LNCaP clone FGC (cell line): ENCODE measurements around the gene LRRFIP2.

Experiments
- DNase-seq: peaks from one replicate; pipeline ENCODE4 v3.0.0-alpha.2; 2011; ENCODE audit warnings: low read depth
- H3K4me3 ChIP-seq: 2 replicates; pipeline ENCODE4 v1.5.1; 2011; ENCODE audit warnings: mild to moderate bottlenecking, low read depth, low read length, control low read depth
- CTCF ChIP-seq: IDR thresholded peaks from 2 replicates; pipeline ENCODE4 v1.5.1; 2012; ENCODE audit warnings: mild to moderate bottlenecking; ENCODE audit not compliant: control insufficient read depth, insufficient read depth; ENCODE audit errors: extremely low read depth

The LRRFIP2 gene

GRCh38 chr3:37107846-37108245, 66.5 kb downstream of the LRRFIP2 start:
- H3K4me3 ChIP-seq = no peak overlapping the region
- no peak for DNase-seq
- no peak for TF ChIP-seq CTCF

GRCh38 chr3:37103103-37103808, 71.1 kb downstream of the LRRFIP2 start:
- H3K4me3 ChIP-seq = no peak overlapping the region
- no peak for DNase-seq
- no peak for TF ChIP-seq CTCF

DNA sequence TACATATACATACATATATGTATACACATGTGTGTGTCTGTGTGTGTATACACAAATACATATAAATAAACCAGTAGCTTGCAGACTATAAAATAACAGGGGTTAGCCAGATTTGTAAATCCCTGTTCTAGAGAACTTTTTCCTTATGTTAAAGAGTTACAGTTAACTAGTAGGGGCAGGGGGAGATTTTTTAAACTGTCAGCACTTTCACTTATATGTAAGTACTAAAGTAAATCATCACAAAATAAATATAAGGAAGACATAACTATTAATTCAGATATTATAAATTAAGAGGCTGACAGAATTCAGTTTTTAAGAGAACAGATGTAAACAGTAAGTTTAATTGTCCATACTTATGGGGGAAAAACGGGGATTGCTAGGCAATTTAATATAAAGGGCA, 74.0 kb downstream of the LRRFIP2 start:
- no peak for TF ChIP-seq CTCF
- DNase-seq = no peak
- H3K4me3 ChIP-seq = no peak overlapping the region

GRCh38 chr3:37099469-37099868, 74.9 kb downstream of the LRRFIP2 start:
- no peak for DNase-seq
- no peak for TF ChIP-seq CTCF
- H3K4me3 ChIP-seq = no peak overlapping the region

DNA sequence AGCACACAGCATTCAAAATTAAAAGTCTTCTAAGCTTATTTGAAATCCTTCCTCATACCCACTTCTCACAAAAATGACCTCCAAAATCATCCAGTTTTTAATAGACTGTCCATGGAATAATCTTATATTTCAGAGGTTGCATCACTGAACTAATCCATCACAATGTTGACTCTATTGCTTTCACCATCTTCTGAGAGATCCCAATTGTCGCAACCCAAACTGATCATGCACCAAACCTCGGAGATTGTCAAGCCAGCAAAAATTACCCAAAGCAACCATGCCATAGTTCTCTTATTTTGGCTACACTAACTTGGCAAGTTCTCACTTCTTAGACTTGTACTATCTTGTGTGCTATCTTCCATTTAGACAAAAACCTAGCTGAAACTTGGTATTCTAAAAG, 75.5 kb downstream of the LRRFIP2 start:
- DNase-seq = no peak
- H3K4me3 ChIP-seq = no peak overlapping the region
- TF ChIP-seq CTCF = no peak

DNA sequence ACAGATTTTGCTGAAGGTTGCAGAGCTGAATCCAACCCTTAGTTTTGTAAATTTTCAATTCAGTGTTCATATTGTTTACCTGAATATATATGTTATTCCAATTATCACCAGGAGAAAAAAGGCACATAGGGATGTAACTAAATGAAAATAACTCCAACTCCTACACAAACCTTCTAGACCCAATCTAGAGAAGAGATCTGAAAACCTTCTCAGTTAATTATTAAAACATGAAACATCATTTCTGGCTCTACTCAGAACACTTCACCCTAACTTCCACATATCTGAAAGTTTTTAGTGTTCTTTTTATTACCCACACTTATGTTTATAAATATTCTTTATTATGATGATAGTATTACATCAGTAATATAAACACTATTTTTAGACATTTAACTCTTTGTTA, 76.6 kb downstream of the LRRFIP2 start:
- DNase-seq = no peak
- no peak for TF ChIP-seq CTCF
- no peak overlapping the region for H3K4me3 ChIP-seq

GRCh38 chr3:37096975-37097374, 77.4 kb downstream of the LRRFIP2 start:
- no peak overlapping the region for H3K4me3 ChIP-seq
- no peak for DNase-seq
- no peak for TF ChIP-seq CTCF
